ENCODE measurements around the gene DNAJC4. TPM values are rescaled to one million over a fixed set of nuclear protein-coding genes. Genes with fewer than 3 reads are reported as not detected.

The DNAJC4 gene
- polyA plus RNA-seq, 1 donor from 2014 or later: 20.3 TPM

DNA sequence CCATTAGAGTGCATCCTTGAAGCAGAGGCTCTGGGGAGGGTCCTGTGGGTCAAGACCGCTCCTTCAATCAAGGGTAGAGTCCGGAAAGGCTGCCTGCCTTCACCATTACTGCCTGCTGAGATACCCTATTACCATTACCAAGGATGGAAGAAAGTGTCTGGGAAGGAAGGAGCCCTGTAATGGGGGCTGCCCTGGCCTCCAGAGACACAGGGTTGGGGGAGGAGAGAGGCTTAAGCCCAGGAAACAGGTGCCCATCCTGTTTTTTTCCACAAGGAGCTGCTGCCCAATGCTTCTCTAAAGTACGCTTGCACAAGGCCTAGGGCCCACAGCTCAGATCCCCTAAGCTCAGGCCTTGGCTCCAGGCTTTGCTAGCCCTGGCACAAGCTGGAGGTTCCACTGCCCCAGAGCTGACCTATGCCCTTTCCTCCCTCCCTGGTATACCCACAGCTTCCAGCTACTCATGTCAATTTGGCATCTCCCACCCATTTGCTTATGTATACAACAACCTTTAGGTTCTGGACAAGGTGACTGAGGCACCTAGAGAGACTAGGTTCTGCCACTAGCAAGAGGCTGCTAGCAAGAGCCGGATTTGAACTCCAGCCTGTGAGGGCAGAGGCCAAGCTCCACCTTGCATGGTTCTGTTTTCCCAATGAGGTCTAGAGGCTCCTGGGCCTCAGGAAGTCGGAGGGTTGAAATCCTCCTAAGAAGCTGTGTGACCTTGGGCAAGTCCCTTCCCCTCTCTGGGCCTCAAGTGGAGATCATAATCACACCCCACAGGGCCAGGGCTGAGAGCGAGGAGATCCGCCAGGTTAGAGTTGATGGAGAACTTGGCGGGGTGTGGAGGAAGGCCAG is 19.4 kb downstream of the DNAJC4 start:
- no peak overlapping the region for H2AFZ ChIP-seq (ENCODE audit: low read depth, low read length)
- H3K79me2 ChIP-seq (replicated peaks; ENCODE audit: insufficient read depth, low read length): peaks cover 13% of the 10 kb centered on the region
- H4K20me1 ChIP-seq (ENCODE audit: insufficient read depth): no peaks in the 10 kb centered on the region
- H3K9me3 ChIP-seq (ENCODE audit: low read length): no peaks in the 10 kb centered on the region
- peak overlapping the region; percentile 50 for H3K9ac ChIP-seq (ENCODE audit: low read length)
- H3K27ac ChIP-seq (ENCODE audit: low read length): no peak overlapping the region
- peaks cover 8% of the 10 kb centered on the region for H3K27me3 ChIP-seq (ENCODE audit: insufficient read depth, low read depth, low read length)
- no peaks in the 10 kb centered on the region for H3F3A ChIP-seq (ENCODE audit: insufficient read depth, low read length, poor library complexity, severe bottlenecking)
- H3K9me2 ChIP-seq (ENCODE audit: insufficient read depth, low read length): no peaks in the 10 kb centered on the region
- TF ChIP-seq EP300 (conservative IDR thresholded peaks at IDR 0.05; ENCODE audit: poor library complexity, severe bottlenecking) (no peak), SMC3 (conservative IDR thresholded peaks at IDR 0.05; ENCODE audit: poor library complexity) (no peak), POLR2AphosphoS5 (IDR thresholded peaks at IDR 0.05) (no peak), MXI1 (conservative IDR thresholded peaks at IDR 0.05; ENCODE audit: poor library complexity, severe bottlenecking) (no peak), TAF1 (IDR thresholded peaks at IDR 0.05; ENCODE audit: low read depth) (no peak), EZH2 (IDR thresholded peaks at IDR 0.05; ENCODE audit: borderline replicate concordance, insufficient read depth, low read length, poor library complexity, severe bottlenecking) (no peak), RAD21 (conservative IDR thresholded peaks at IDR 0.05) (no peak)
- TF ChIP-seq, protein P1, sequence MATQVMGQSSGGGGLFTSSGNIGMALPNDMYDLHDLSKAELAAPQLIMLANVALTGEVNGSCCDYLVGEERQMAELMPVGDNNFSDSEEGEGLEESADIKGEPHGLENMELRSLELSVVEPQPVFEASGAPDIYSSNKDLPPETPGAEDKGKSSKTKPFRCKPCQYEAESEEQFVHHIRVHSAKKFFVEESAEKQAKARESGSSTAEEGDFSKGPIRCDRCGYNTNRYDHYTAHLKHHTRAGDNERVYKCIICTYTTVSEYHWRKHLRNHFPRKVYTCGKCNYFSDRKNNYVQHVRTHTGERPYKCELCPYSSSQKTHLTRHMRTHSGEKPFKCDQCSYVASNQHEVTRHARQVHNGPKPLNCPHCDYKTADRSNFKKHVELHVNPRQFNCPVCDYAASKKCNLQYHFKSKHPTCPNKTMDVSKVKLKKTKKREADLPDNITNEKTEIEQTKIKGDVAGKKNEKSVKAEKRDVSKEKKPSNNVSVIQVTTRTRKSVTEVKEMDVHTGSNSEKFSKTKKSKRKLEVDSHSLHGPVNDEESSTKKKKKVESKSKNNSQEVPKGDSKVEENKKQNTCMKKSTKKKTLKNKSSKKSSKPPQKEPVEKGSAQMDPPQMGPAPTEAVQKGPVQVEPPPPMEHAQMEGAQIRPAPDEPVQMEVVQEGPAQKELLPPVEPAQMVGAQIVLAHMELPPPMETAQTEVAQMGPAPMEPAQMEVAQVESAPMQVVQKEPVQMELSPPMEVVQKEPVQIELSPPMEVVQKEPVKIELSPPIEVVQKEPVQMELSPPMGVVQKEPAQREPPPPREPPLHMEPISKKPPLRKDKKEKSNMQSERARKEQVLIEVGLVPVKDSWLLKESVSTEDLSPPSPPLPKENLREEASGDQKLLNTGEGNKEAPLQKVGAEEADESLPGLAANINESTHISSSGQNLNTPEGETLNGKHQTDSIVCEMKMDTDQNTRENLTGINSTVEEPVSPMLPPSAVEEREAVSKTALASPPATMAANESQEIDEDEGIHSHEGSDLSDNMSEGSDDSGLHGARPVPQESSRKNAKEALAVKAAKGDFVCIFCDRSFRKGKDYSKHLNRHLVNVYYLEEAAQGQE (IDR thresholded peaks at IDR 0.05; ENCODE audit: borderline replicate concordance): no peak
- TF ChIP-seq, protein P2, sequence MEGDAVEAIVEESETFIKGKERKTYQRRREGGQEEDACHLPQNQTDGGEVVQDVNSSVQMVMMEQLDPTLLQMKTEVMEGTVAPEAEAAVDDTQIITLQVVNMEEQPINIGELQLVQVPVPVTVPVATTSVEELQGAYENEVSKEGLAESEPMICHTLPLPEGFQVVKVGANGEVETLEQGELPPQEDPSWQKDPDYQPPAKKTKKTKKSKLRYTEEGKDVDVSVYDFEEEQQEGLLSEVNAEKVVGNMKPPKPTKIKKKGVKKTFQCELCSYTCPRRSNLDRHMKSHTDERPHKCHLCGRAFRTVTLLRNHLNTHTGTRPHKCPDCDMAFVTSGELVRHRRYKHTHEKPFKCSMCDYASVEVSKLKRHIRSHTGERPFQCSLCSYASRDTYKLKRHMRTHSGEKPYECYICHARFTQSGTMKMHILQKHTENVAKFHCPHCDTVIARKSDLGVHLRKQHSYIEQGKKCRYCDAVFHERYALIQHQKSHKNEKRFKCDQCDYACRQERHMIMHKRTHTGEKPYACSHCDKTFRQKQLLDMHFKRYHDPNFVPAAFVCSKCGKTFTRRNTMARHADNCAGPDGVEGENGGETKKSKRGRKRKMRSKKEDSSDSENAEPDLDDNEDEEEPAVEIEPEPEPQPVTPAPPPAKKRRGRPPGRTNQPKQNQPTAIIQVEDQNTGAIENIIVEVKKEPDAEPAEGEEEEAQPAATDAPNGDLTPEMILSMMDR (IDR thresholded peaks at IDR 0.05; ENCODE audit: poor library complexity, severe bottlenecking): no peak
- H3K4me2 ChIP-seq (ENCODE audit: low read length): no peak overlapping the region
- H3K36me3 ChIP-seq (ENCODE audit: insufficient read depth, low read length): no peaks in the 10 kb centered on the region
- H3K4me3 ChIP-seq (ENCODE audit: low read length): no peak overlapping the region

DNA sequence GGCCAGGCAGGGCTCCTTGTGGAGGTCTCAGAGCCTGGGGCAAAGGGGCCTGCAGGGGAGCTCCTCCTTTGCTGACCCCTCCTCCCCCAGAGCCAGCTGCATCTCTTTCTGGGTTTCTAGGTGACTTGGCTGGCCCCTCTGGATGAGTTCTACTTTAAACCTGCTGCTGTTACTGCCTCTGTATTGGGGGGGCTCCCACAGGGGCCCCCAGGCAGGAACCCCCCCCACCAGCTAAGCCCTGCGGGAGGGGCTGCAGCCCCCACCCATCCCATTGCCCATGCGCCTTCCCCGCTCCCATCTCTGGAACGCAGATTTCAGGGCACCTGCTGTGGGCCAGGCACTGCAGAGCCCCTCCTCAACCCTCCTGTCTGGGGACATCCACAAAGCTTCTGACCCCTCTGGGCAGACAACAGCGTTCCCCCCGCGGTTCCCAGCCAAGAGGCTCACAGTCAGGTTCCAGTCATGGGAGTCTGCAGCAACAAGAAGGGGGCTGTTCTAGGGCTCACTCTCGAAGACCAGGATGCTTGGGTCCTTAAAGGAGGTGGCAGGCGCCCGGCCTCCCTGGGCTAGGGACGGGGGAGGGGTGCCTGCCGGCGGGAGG is 20.2 kb downstream of the DNAJC4 start:
- Histone ChIP-seq H3K27ac (ENCODE audit: low read length) (peak overlapping the region; percentile 5), H3K27me3 (ENCODE audit: insufficient read depth, low read depth, low read length) (peaks cover 8% of the 10 kb centered on the region), H3K79me2 (replicated peaks; ENCODE audit: insufficient read depth, low read length) (peaks cover 7% of the 10 kb centered on the region), H3K9me3 (ENCODE audit: low read length) (no peaks in the 10 kb centered on the region), H3K4me3 (ENCODE audit: low read length) (peak overlapping the region; percentile 59), H3K36me3 (ENCODE audit: insufficient read depth, low read length) (no peaks in the 10 kb centered on the region), H3K4me2 (ENCODE audit: low read length) (no peak overlapping the region), H3F3A (ENCODE audit: insufficient read depth, low read length, poor library complexity, severe bottlenecking) (no peaks in the 10 kb centered on the region), H3K9ac (ENCODE audit: low read length) (peak overlapping the region; percentile 50), H3K9me2 (ENCODE audit: insufficient read depth, low read length) (no peaks in the 10 kb centered on the region), H4K20me1 (ENCODE audit: insufficient read depth) (no peaks in the 10 kb centered on the region), H2AFZ (ENCODE audit: low read depth, low read length) (no peak overlapping the region)
- TF ChIP-seq, protein P1 (IDR thresholded peaks at IDR 0.05; ENCODE audit: borderline replicate concordance): no peak
- TF ChIP-seq SMC3 (conservative IDR thresholded peaks at IDR 0.05; ENCODE audit: poor library complexity): no peak
- TF ChIP-seq TAF1 (IDR thresholded peaks at IDR 0.05; ENCODE audit: low read depth): no peak
- TF ChIP-seq EP300 (conservative IDR thresholded peaks at IDR 0.05; ENCODE audit: poor library complexity, severe bottlenecking): no peak
- no peak for TF ChIP-seq POLR2AphosphoS5 (IDR thresholded peaks at IDR 0.05)
- TF ChIP-seq EZH2 (IDR thresholded peaks at IDR 0.05; ENCODE audit: borderline replicate concordance, insufficient read depth, low read length, poor library complexity, severe bottlenecking): no peak
- TF ChIP-seq MXI1 (conservative IDR thresholded peaks at IDR 0.05; ENCODE audit: poor library complexity, severe bottlenecking): no peak
- TF ChIP-seq RAD21 (conservative IDR thresholded peaks at IDR 0.05): no peak
- TF ChIP-seq, protein P2 (IDR thresholded peaks at IDR 0.05; ENCODE audit: poor library complexity, severe bottlenecking): no peak

All from neural cell (in vitro differentiated cells).